ENCODE data around the gene SLC51B.

GRCh38 chr15:65032801-65033537, 12.2 kb upstream of the SLC51B start:
- peak; percentile 57 to 61 for TF ChIP-seq CTCF (conservative IDR thresholded peaks at IDR 0.05 in 1 of 2, IDR thresholded peaks at IDR 0.05 in 1 of 2; ENCODE audit: extremely low read depth in 1 of 2, insufficient read depth in 1 of 2, low read depth in 1 of 2, low read length in 2 of 2)
- no peak for TF ChIP-seq EZH2 (IDR thresholded peaks at IDR 0.05; ENCODE audit: borderline replicate concordance, low read length)

Measured in mammary epithelial cell (primary cell).